SKM-1 (cell line): ENCODE measurements around the gene LIPC.

Source experiments
- DNase-seq: peaks from one replicate; lab custom pipeline; 2025; ENCODE audit not compliant: unreplicated experiment; lab: John Stamatoyannopoulos, UW

Gene LIPC

GRCh38 chr15:58472221-58472620, 40.4 kb downstream of the LIPC start:
- no peak for DNase-seq

GRCh38 chr15:58472821-58473581, 41.2 kb downstream of the LIPC start:
- peak; percentile 6 for DNase-seq

GRCh38 chr15:58473724-58474123, 41.9 kb downstream of the LIPC start:
- DNase-seq = no peak

GRCh38 chr15:58474741-58475323, 43.0 kb downstream of the LIPC start:
- no peak for DNase-seq

GRCh38 chr15:58475573-58476524, 44.1 kb downstream of the LIPC start:
- DNase-seq = peak; percentile 62

- DNase-seq = no peak
These were observed 44.9 kb downstream of the LIPC start for GRCh38 chr15:58476525-58477162.

GRCh38 chr15:58477170-58477569, 45.4 kb downstream of the LIPC start:
- DNase-seq = no peak

GRCh38 chr15:58478035-58478434, 46.2 kb downstream of the LIPC start:
- DNase-seq = no peak

- DNase-seq = no peak
These were observed 46.8 kb downstream of the LIPC start for GRCh38 chr15:58478579-58478978.

GRCh38 chr15:58479941-58480340, 48.1 kb downstream of the LIPC start:
- no peak for DNase-seq

GRCh38 chr15:58483376-58483775, 51.6 kb downstream of the LIPC start:
- DNase-seq = no peak

- peak; percentile 94 for DNase-seq
These were observed 53.2 kb downstream of the LIPC start for GRCh38 chr15:58484791-58485600.

GRCh38 chr15:58486062-58486461, 54.3 kb downstream of the LIPC start:
- DNase-seq = no peak

GRCh38 chr15:58486564-58486963, 54.8 kb downstream of the LIPC start:
- DNase-seq = no peak

GRCh38 chr15:58487041-58487723, 55.4 kb downstream of the LIPC start:
- DNase-seq = no peak

- DNase-seq = no peak
These were observed 55.9 kb downstream of the LIPC start for GRCh38 chr15:58487724-58488120.

GRCh38 chr15:58489289-58490085, 57.7 kb downstream of the LIPC start:
- DNase-seq = no peak

GRCh38 chr15:58490086-58490887, 58.5 kb downstream of the LIPC start:
- no peak for DNase-seq
